GM23248 (cell line): ENCODE results near the gene ZBTB6.

Experiments
- EZH2 ChIP-seq: fragments of 200-600 bp; sonication (generic); IDR thresholded peaks from 2 replicates; pipeline ENCODE4 v1.6.1; 2018; ENCODE audit warnings: antibody characterized with exemption, mild to moderate bottlenecking; ENCODE audit not compliant: insufficient read depth, poor library complexity, severe bottlenecking
- EZH2phosphoT487 ChIP-seq: fragments of 200-600 bp; sonication (generic); IDR thresholded peaks from 2 replicates; pipeline ENCODE4 v1.6.1; 2018; ENCODE audit warnings: antibody characterized with exemption, moderate library complexity, mild to moderate bottlenecking, low read depth; ENCODE audit not compliant: insufficient read depth

- TF ChIP-seq EZH2phosphoT487: no peak
- no peak for TF ChIP-seq EZH2
Measured at GRCh38 chr9:122918310-122918709, 5.2 kb upstream of the ZBTB6 start.
